HL-60 (cell line): ENCODE results near the gene POU2F2.
"Not testable (repeated sequence)": the region's sequence is repeated elsewhere in the genome, so short reads cannot be mapped to it uniquely, and the experiment has no call there.

Experiments used
- GABPA ChIP-seq: IDR thresholded peaks from 2 replicates; pipeline ENCODE4 v1.6.1; 2012; ENCODE audit warnings: low read depth
- POLR2AphosphoS5 ChIP-seq: IDR thresholded peaks from 2 replicates; pipeline ENCODE4 v1.6.1; 2012; ENCODE audit warnings: low read depth
- REST ChIP-seq: IDR thresholded peaks from 2 replicates; pipeline ENCODE4 v1.6.1; 2012; ENCODE audit warnings: low read depth; ENCODE audit not compliant: insufficient replicate concordance
- SPI1 ChIP-seq: IDR thresholded peaks from 2 replicates; pipeline ENCODE4 v1.6.1; 2012; ENCODE audit warnings: low read depth, mild to moderate bottlenecking, borderline replicate concordance
- TF ChIP-seq, protein P1 (sequence below): IDR thresholded peaks from one replicate; pipeline ENCODE4 v1.5.1; 2011; ENCODE audit warnings: low read length, control low read depth, inconsistent platforms; ENCODE audit not compliant: insufficient read depth

DNA sequence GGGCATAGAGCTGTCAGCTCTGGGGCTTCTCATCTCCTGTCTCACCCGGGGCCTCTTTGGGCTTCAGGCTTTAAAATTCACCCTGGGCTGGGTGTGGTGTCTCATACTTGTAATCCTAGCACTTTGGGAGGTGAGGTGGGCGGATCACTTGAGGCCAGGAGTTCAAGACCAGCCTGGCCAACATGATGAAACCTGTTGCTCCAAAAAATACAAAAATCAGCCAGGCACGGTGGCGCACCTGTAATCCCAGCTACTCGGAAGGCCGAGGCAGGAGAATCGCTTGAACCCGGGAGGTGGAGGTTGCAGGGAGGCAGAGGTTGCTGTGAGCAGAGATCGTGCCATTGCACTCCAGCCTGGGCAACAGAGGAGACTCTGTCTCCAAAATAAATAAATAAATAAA, 91.8 kb downstream of the POU2F2 start:
- TF ChIP-seq, protein P1, sequence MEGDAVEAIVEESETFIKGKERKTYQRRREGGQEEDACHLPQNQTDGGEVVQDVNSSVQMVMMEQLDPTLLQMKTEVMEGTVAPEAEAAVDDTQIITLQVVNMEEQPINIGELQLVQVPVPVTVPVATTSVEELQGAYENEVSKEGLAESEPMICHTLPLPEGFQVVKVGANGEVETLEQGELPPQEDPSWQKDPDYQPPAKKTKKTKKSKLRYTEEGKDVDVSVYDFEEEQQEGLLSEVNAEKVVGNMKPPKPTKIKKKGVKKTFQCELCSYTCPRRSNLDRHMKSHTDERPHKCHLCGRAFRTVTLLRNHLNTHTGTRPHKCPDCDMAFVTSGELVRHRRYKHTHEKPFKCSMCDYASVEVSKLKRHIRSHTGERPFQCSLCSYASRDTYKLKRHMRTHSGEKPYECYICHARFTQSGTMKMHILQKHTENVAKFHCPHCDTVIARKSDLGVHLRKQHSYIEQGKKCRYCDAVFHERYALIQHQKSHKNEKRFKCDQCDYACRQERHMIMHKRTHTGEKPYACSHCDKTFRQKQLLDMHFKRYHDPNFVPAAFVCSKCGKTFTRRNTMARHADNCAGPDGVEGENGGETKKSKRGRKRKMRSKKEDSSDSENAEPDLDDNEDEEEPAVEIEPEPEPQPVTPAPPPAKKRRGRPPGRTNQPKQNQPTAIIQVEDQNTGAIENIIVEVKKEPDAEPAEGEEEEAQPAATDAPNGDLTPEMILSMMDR = not testable (repeated sequence)
- not testable (repeated sequence) for TF ChIP-seq REST, POLR2AphosphoS5, GABPA, SPI1
